Neural cell (in vitro differentiated cells): ENCODE measurements around the gene TTC8. TPM values are rescaled to one million over a fixed set of nuclear protein-coding genes. Genes with fewer than 3 reads are reported as not detected.
"Not testable (repeated sequence)": the region's sequence is repeated elsewhere in the genome, so short reads cannot be mapped to it uniquely, and the experiment has no call there.

ENCODE experiments used
- H2AFZ ChIP-seq: fragments of 200-600, 300-800 bp; sonication (generic), shearing (Covaris generic); 2 replicates; pipeline ENCODE4 v1.6.0; 2014; ENCODE audit warnings: low read depth, mild to moderate bottlenecking, antibody characterized with exemption, low read length, moderate library complexity
- H3F3A ChIP-seq: fragments of 200-600 bp; shearing (Covaris generic); 2 replicates; pipeline ENCODE4 v1.6.1; 2016; ENCODE audit warnings: mild to moderate bottlenecking, moderate library complexity, mixed read lengths, antibody characterized with exemption, low read length; ENCODE audit not compliant: insufficient read depth, poor library complexity, severe bottlenecking
- H3K27ac ChIP-seq: fragments of 200-600, 300-800 bp; sonication (generic), shearing (Covaris generic); 2 replicates; pipeline ENCODE4 v1.5.1; 2014; ENCODE audit warnings: mild to moderate bottlenecking, low read length, moderate library complexity
- H3K27me3 ChIP-seq: fragments of 300-800, 200-600 bp; sonication (generic), shearing (Covaris generic); 2 replicates; pipeline ENCODE4 v1.6.0; 2014; ENCODE audit warnings: mild to moderate bottlenecking, low read depth, low read length, moderate library complexity; ENCODE audit not compliant: insufficient read depth
- H3K36me3 ChIP-seq: fragments of 300-800, 200-600 bp; sonication (generic), shearing (Covaris generic); 2 replicates; pipeline ENCODE4 v1.5.1; 2014; ENCODE audit warnings: mild to moderate bottlenecking, antibody characterized with exemption, low read length, moderate library complexity; ENCODE audit not compliant: insufficient read depth
- H3K4me2 ChIP-seq: fragments of 300-800, 200-600 bp; sonication (generic), shearing (Covaris generic); 2 replicates; pipeline ENCODE4 v1.6.0; 2014; ENCODE audit warnings: mild to moderate bottlenecking, low read length
- H3K4me3 ChIP-seq: fragments of 300-800, 200-600 bp; sonication (generic), shearing (Covaris generic); 2 replicates; pipeline ENCODE4 v1.5.1; 2014; ENCODE audit warnings: mild to moderate bottlenecking, low read length, moderate library complexity
- H3K79me2 ChIP-seq: fragments of 200-600 bp; shearing (Covaris generic); replicated peaks from 2 replicates; pipeline ENCODE4 v1.6.0; 2014; ENCODE audit warnings: mild to moderate bottlenecking, low read length, moderate library complexity; ENCODE audit not compliant: insufficient read depth
- H3K9ac ChIP-seq: fragments of 300-800, 200-600 bp; sonication (generic), shearing (Covaris generic); 2 replicates; pipeline ENCODE4 v1.6.1; 2016; ENCODE audit warnings: mild to moderate bottlenecking, low read length, mixed read lengths
- H3K9me2 ChIP-seq: fragments of 200-600 bp; shearing (Covaris generic); 2 replicates; pipeline ENCODE4 v1.6.1; 2016; ENCODE audit warnings: mild to moderate bottlenecking, low read length, mixed read lengths; ENCODE audit not compliant: insufficient read depth
- H3K9me3 ChIP-seq: fragments of 200-600, 300-800 bp; sonication (generic), shearing (Covaris generic); 2 replicates; pipeline ENCODE4 v1.6.1; 2016; ENCODE audit warnings: mild to moderate bottlenecking, mixed run types, low read length, moderate library complexity, mixed read lengths
- H4K20me1 ChIP-seq: fragments of 200-600 bp; shearing (Covaris generic); 2 replicates; pipeline ENCODE4 v1.6.1; 2016; ENCODE audit warnings: mild to moderate bottlenecking, mixed run types; ENCODE audit not compliant: insufficient read depth
- CTCF ChIP-seq: fragments of 450-650 bp; IDR thresholded peaks from 2 replicates; pipeline ENCODE4 v1.5.1; 2014; ENCODE audit warnings: antibody characterized with exemption, mild to moderate bottlenecking, moderate library complexity; ENCODE audit not compliant: poor library complexity, severe bottlenecking
- EP300 ChIP-seq: fragments of 450-650 bp; conservative IDR thresholded peaks from 2 replicates; pipeline ENCODE4 v1.6.1; 2014; ENCODE audit warnings: antibody characterized with exemption, mild to moderate bottlenecking, moderate library complexity; ENCODE audit not compliant: poor library complexity, severe bottlenecking
- EZH2 ChIP-seq: fragments of 200-600, 300-800 bp; shearing (Covaris generic), sonication (generic); IDR thresholded peaks from 2 replicates; pipeline ENCODE4 v1.6.1; 2014; ENCODE audit warnings: antibody characterized with exemption, low read length, borderline replicate concordance, mild to moderate bottlenecking; ENCODE audit not compliant: insufficient read depth, poor library complexity, severe bottlenecking
- MXI1 ChIP-seq: fragments of 450-650 bp; conservative IDR thresholded peaks from 2 replicates; pipeline ENCODE4 v1.6.1; 2014; ENCODE audit warnings: antibody characterized with exemption, mild to moderate bottlenecking; ENCODE audit not compliant: poor library complexity, severe bottlenecking
- POLR2AphosphoS5 ChIP-seq: IDR thresholded peaks from 2 replicates; pipeline ENCODE4 v1.6.1; 2012
- RAD21 ChIP-seq: fragments of 450-650 bp; conservative IDR thresholded peaks from 2 replicates; pipeline ENCODE4 v1.6.1; 2014; ENCODE audit warnings: antibody characterized with exemption, mild to moderate bottlenecking, moderate library complexity
- REST ChIP-seq: IDR thresholded peaks from 2 replicates; pipeline ENCODE4 v1.6.1; 2012; ENCODE audit warnings: borderline replicate concordance
- SMC3 ChIP-seq: fragments of 450-650 bp; conservative IDR thresholded peaks from 2 replicates; pipeline ENCODE4 v1.6.1; 2014; ENCODE audit warnings: antibody characterized with exemption, mild to moderate bottlenecking, moderate library complexity; ENCODE audit not compliant: poor library complexity
- TAF1 ChIP-seq: IDR thresholded peaks from 2 replicates; pipeline ENCODE4 v1.6.1; 2012; ENCODE audit warnings: low read depth
- polyA plus RNA-seq: library from polyadenylated mRNA; depleted of rRNA; stranded (reverse); fragments of >200 nt; gene quantifications from 2 replicates; pipeline ENCODE4 v1.2.3, GENCODE V29; 2014

The TTC8 gene
- polyA plus RNA-seq, 1 donor from 2014 or later = 28.1 TPM

GRCh38 chr14:88815980-88816379 lies 8.5 kb upstream of the TTC8 start:
- Histone ChIP-seq H3K79me2 (no peaks in the 10 kb centered on the region), H3K4me2 (no peak overlapping the region), H3K9ac (no peak overlapping the region), H3F3A (no peaks in the 10 kb centered on the region), H2AFZ (no peak overlapping the region), H3K9me3 (no peaks in the 10 kb centered on the region), H4K20me1 (no peaks in the 10 kb centered on the region), H3K36me3 (no peaks in the 10 kb centered on the region), H3K9me2 (no peaks in the 10 kb centered on the region), H3K27me3 (no peaks in the 10 kb centered on the region), H3K27ac (no peak overlapping the region), H3K4me3 (no peak overlapping the region)
- TF ChIP-seq MXI1 (no peak), EP300 (no peak), TAF1 (no peak), EZH2 (no peak), POLR2AphosphoS5 (no peak), CTCF (no peak), SMC3 (no peak), REST (no peak), RAD21 (no peak)

GRCh38 chr14:88818018-88818417 lies 6.4 kb upstream of the TTC8 start:
- H3K4me2 ChIP-seq = no peak overlapping the region
- H3K4me3 ChIP-seq = no peak overlapping the region
- no peak overlapping the region for H2AFZ ChIP-seq
- no peak overlapping the region for H3K9ac ChIP-seq
- no peaks in the 10 kb centered on the region for H3K9me2 ChIP-seq
- no peaks in the 10 kb centered on the region for H3K27me3 ChIP-seq
- peaks cover 4% of the 10 kb centered on the region for H3K79me2 ChIP-seq
- no peaks in the 10 kb centered on the region for H3F3A ChIP-seq
- TF ChIP-seq MXI1 = no peak
- TF ChIP-seq EP300 = no peak
- TF ChIP-seq RAD21 = no peak
- TF ChIP-seq SMC3 = no peak
- no peak for TF ChIP-seq CTCF
- H4K20me1 ChIP-seq = no peaks in the 10 kb centered on the region
- no peaks in the 10 kb centered on the region for H3K9me3 ChIP-seq
- H3K36me3 ChIP-seq = no peaks in the 10 kb centered on the region
- no peak overlapping the region for H3K27ac ChIP-seq

- H3F3A ChIP-seq, H3K9ac ChIP-seq: not testable (repeated sequence)
Measured at GRCh38 chr14:88819674-88820073, 4.8 kb upstream of the TTC8 start.

More at GRCh38 chr14:88819674-88820073, 4.8 kb upstream of the TTC8 start:
- H3K36me3 ChIP-seq, H3K4me2 ChIP-seq, H3K27ac ChIP-seq, H3K27me3 ChIP-seq, H4K20me1 ChIP-seq, H3K9me2 ChIP-seq, H3K79me2 ChIP-seq, H2AFZ ChIP-seq, H3K9me3 ChIP-seq, H3K4me3 ChIP-seq: not testable (repeated sequence)
